ENCODE data around the gene ASAP2. TPM values are rescaled to one million over a fixed set of nuclear protein-coding genes. Genes with fewer than 3 reads are reported as not detected.

Gene ASAP2
- total RNA-seq, 1 experiment from 2014 or later: 14.3 TPM

GRCh38 chr2:9206991-9207640 lies 504 bp downstream of the ASAP2 start (continued):
- TF ChIP-seq ESRRA (CRISPR knock-in tag; IDR thresholded peaks at IDR 0.05; ENCODE audit: borderline replicate concordance) (no peak), ZBTB21 (CRISPR knock-in tag; IDR thresholded peaks at IDR 0.05; ENCODE audit: borderline replicate concordance) (no peak)

- DNase-seq (ENCODE audit: low spot score) (peak; percentile 53), ATAC-seq (peak; percentile 38)
- peaks cover 3% of the 10 kb centered on the region; the same call in 1 of the 2 replicates for H3K36me3 Mint-ChIP-seq
- H3K4me3 Mint-ChIP-seq: peak overlapping the region; percentile 80
- ChIA-PET CTCF (interaction anchor here (0.7 to 4.7 kb wide), 4 partner anchors 18 to 164 kb away, joined by 3 to 22 read pairs (median 4); no protein-coding TSS in a partner anchor), POLR2A (interaction anchor here (1.1 kb wide), 1 partner anchor 80 kb away, joined by 3 read pairs; no protein-coding TSS in a partner anchor)
- no peaks in the 10 kb centered on the region for H3K9me3 Mint-ChIP-seq
- H3K4me1 Mint-ChIP-seq: peaks cover 37% of the 10 kb centered on the region
- no peak for TF ChIP-seq GRHL2 (CRISPR knock-in tag; IDR thresholded peaks at IDR 0.05; ENCODE audit: insufficient replicate concordance, severe bottlenecking)
- no peak for TF ChIP-seq TEAD1 (CRISPR knock-in tag; IDR thresholded peaks at IDR 0.05)
- no peak for TF ChIP-seq ZBTB21 (CRISPR knock-in tag; IDR thresholded peaks at IDR 0.05; ENCODE audit: borderline replicate concordance)
- TF ChIP-seq OVOL2 (CRISPR knock-in tag; IDR thresholded peaks at IDR 0.05; ENCODE audit: borderline replicate concordance): no peak
- no peak for TF ChIP-seq IRF2 (CRISPR knock-in tag; IDR thresholded peaks at IDR 0.05; ENCODE audit: borderline replicate concordance, low read depth)
- peaks cover 26% of the 10 kb centered on the region for H3K27me3 Mint-ChIP-seq (ENCODE audit: low read depth)
- H3K27ac Mint-ChIP-seq: no peak overlapping the region
These were observed 1.2 kb downstream of the ASAP2 start for GRCh38 chr2:9207641-9208311.

GRCh38 chr2:9208875-9209274 lies 2.3 kb downstream of the ASAP2 start:
- no peak for DNase-seq (ENCODE audit: low spot score)
- ATAC-seq: no peak
- Mint-ChIP-seq H3K9me3 (no peaks in the 10 kb centered on the region), H3K27ac (no peak overlapping the region), H3K27me3 (ENCODE audit: low read depth) (peaks cover 25% of the 10 kb centered on the region), H3K36me3 (peaks cover 3% of the 10 kb centered on the region; the same call in 1 of the 2 replicates), H3K4me3 (no peak overlapping the region), H3K4me1 (peaks cover 37% of the 10 kb centered on the region)
- POLR2A ChIA-PET: no interaction called here
- CTCF ChIA-PET: interaction anchor here (0.6 to 4.7 kb wide), 6 partner anchors 36 to 115 kb away, joined by 3 to 22 read pairs (median 4); no protein-coding TSS in a partner anchor
- TF ChIP-seq ZNF532 (CRISPR knock-in tag; IDR thresholded peaks at IDR 0.05; ENCODE audit: borderline replicate concordance): no peak
- no peak for TF ChIP-seq E2F1 (CRISPR knock-in tag; IDR thresholded peaks at IDR 0.05)
- no peak for TF ChIP-seq TP53 (CRISPR knock-in tag; IDR thresholded peaks at IDR 0.05)
- TF ChIP-seq ATF2 (CRISPR knock-in tag; IDR thresholded peaks at IDR 0.05; ENCODE audit: borderline replicate concordance, low read depth): no peak
- TF ChIP-seq ZNF671 (CRISPR knock-in tag; IDR thresholded peaks at IDR 0.05): no peak
- no peak for TF ChIP-seq E2F4 (CRISPR knock-in tag; IDR thresholded peaks at IDR 0.05; ENCODE audit: borderline replicate concordance, low read depth)
- TF ChIP-seq HMGXB4 (CRISPR knock-in tag; IDR thresholded peaks at IDR 0.05): no peak
- no peak for TF ChIP-seq ZBTB43 (CRISPR knock-in tag; IDR thresholded peaks at IDR 0.05)
- TF ChIP-seq TEAD4 (CRISPR knock-in tag; IDR thresholded peaks at IDR 0.05): no peak
- no peak for TF ChIP-seq ATF6 (CRISPR knock-in tag; IDR thresholded peaks at IDR 0.05)

Measured in WTC11 (cell line).